Pancreas (tissue), 10 donors: ENCODE results near the gene CISTR. TPM values are rescaled to one million over a fixed set of nuclear protein-coding genes. Genes with fewer than 3 reads are reported as not detected.
"Not testable (repeated sequence)": the region's sequence is repeated elsewhere in the genome, so short reads cannot be mapped to it uniquely, and the experiment has no call there.

ENCODE experiments used
- ATAC-seq, 4 donors: fragments of 200-7000 bp; cut with Tn5 transposase; one replicate each; pipeline versions ENCODE4 v1.8.0 to v1.9.1; 2020; ENCODE audit warnings: mild to moderate bottlenecking in 4 of 4, moderate library complexity in 4 of 4
- DNase-seq, 6 donors: peaks; one replicate each; pipeline ENCODE4 v3.0.0-alpha.2; 2020
- FAIRE-seq: peaks from 2 replicates; lab custom pipeline; 2012; peaks lifted over from hg19 to GRCh38; lab: Jason Lieb, UNC
- H3K27ac ChIP-seq, 4 donors: fragments of 200-600 bp; sonication (generic); 1 replicate in 3 of 4; 2 replicates in 1 of 4; pipeline versions ENCODE4 v1.5.0 to v1.8.0; 2020
- H3K27me3 ChIP-seq, 4 donors: fragments of 200-600 bp; one replicate each; pipeline ENCODE4 v1.8.0; 2021
- H3K36me3 ChIP-seq, 3 donors: fragments of 200-600 bp; sonication (generic) in 1 of 3; one replicate each; pipeline versions ENCODE4 v1.5.0 to v1.8.0; 2020 to 2021
- H3K4me1 ChIP-seq, 3 donors: fragments of 200-600 bp; one replicate each; pipeline ENCODE4 v1.8.0; 2021
- H3K4me3 ChIP-seq, 4 donors: fragments of 200-600 bp; sonication (generic) in 2 of 4; one replicate each; pipeline versions ENCODE4 v1.5.0 to v1.8.0; 2020 to 2021
- H3K9me3 ChIP-seq, 4 donors: fragments of 200-600 bp; one replicate each; pipeline ENCODE4 v1.8.0; 2021
- WGBS, 2 donors: extraction: QIAGEN DNeasy Blood & Tissue Kit; methylation state at CpG; one replicate each; pipeline ENCODE4 v1.1.7; 2013; 5-methylcytosine and 5-hydroxymethylcytosine counted together
- intact Hi-C, 3 donors: fragments of 100-400 bp; cut with DNase I; formaldehyde crosslinking; loops; one replicate each; pipeline versions ENCODE4 v1.11.1 to v1.14.2; 2022
- polyA plus RNA-seq, 2 donors: library from polyadenylated mRNA; stranded (reverse); fragments of 200-250 nt; gene quantifications; one replicate each; pipeline ENCODE4 v1.2.3, GENCODE V29; 2013
- total RNA-seq, 6 donors: library from RNA; stranded (reverse); fragmentation: NEBNext Ultra II Directional in 4 of 6; extraction: Animal tissue kit (Norgen Biotek cat#: 25700) in 4 of 6; gene quantifications; one replicate each; pipeline versions ENCODE4 v1.2.1 to v1.2.4, GENCODE V29; 2021 to 2023
- TF ChIP-seq, protein P1 (sequence below), 4 donors: fragments of 200-600 bp; sonication (generic) in 3 of 4; IDR thresholded peaks; one replicate each; pipeline versions ENCODE4 v1.5.0 to v1.8.0; 2021; ENCODE audit warnings: antibody characterized with exemption in 4 of 4
- donor health status: healthy with polysubstance abuse.
- donor health status: DM: no; HTN: no; CAD: no; lungs with moderate emphysema.
- donor health status: DM: no; HTN: no; CAD: no.
- donor health status: control.
- donor health status: control.
- donor health status: Bipolar disorder and iron deficiency.
- donor health status: DM: yes; HTN: yes; CAD: no.
- donor health status: DM: no; HTN: no; CAD: no.
- donor health status: DM: no; HTN: no; CAD: no.
- donor health status: DM: yes; HTN: yes; CAD: no.

CISTR gene
- total and polyA plus RNA-seq, 8 donors, result not detected

- intact Hi-C loops, result no loop called here
- Histone ChIP-seq H3K36me3 (no peaks in the 10 kb centered on the region), H3K9me3 (no peaks in the 10 kb centered on the region), H3K27ac (no peak overlapping the region), H3K4me1 (no peaks in the 10 kb centered on the region), H3K27me3 (no peaks in the 10 kb centered on the region), H3K4me3 (no peak overlapping the region)
- no peak for FAIRE-seq
- whole genome bisulfite sequencing, 2 donors, result 78 to 79% methylated on average over 5 of the region's 5 CpGs
- DNase-seq, result no peak
- TF ChIP-seq, protein P1, sequence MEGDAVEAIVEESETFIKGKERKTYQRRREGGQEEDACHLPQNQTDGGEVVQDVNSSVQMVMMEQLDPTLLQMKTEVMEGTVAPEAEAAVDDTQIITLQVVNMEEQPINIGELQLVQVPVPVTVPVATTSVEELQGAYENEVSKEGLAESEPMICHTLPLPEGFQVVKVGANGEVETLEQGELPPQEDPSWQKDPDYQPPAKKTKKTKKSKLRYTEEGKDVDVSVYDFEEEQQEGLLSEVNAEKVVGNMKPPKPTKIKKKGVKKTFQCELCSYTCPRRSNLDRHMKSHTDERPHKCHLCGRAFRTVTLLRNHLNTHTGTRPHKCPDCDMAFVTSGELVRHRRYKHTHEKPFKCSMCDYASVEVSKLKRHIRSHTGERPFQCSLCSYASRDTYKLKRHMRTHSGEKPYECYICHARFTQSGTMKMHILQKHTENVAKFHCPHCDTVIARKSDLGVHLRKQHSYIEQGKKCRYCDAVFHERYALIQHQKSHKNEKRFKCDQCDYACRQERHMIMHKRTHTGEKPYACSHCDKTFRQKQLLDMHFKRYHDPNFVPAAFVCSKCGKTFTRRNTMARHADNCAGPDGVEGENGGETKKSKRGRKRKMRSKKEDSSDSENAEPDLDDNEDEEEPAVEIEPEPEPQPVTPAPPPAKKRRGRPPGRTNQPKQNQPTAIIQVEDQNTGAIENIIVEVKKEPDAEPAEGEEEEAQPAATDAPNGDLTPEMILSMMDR (IDR thresholded peaks at IDR 0.05), result no peak
- ATAC-seq, result no peak
These were observed 17.2 kb upstream of the CISTR start for GRCh38 chr12:53768976-53769375.

GRCh38 chr12:53766881-53767280 is 15.1 kb upstream of the CISTR start:
- no peak overlapping the region for H3K27ac ChIP-seq
- H3K36me3 ChIP-seq, result no peaks in the 10 kb centered on the region
- intact Hi-C loops, result no loop called here
- no peaks in the 10 kb centered on the region for H3K27me3 ChIP-seq
- no peaks in the 10 kb centered on the region for H3K4me1 ChIP-seq
- no peak overlapping the region for H3K4me3 ChIP-seq
- H3K9me3 ChIP-seq, result no peaks in the 10 kb centered on the region
- 57 to 64% methylated on average over 3 of the region's 3 CpGs for WGBS, 2 donors
- FAIRE-seq (no peak), ATAC-seq (no peak), DNase-seq (no peak)
- TF ChIP-seq, protein P1 (IDR thresholded peaks at IDR 0.05), result no peak

GRCh38 chr12:53765891-53766290 is 14.1 kb upstream of the CISTR start:
- no peaks in the 10 kb centered on the region for H3K36me3 ChIP-seq
- no peak for DNase-seq
- no peaks in the 10 kb centered on the region for H3K4me1 ChIP-seq
- TF ChIP-seq, protein P1 (IDR thresholded peaks at IDR 0.05), result no peak
- FAIRE-seq, result no peak
- no peak for ATAC-seq
- 44 to 70% methylated on average over 2 of the region's 2 CpGs for WGBS, 2 donors
- intact Hi-C loops, result no loop called here
- no peak overlapping the region for H3K4me3 ChIP-seq
- no peaks in the 10 kb centered on the region for H3K27me3 ChIP-seq
- no peaks in the 10 kb centered on the region for H3K9me3 ChIP-seq
- H3K27ac ChIP-seq, result no peak overlapping the region

DNA sequence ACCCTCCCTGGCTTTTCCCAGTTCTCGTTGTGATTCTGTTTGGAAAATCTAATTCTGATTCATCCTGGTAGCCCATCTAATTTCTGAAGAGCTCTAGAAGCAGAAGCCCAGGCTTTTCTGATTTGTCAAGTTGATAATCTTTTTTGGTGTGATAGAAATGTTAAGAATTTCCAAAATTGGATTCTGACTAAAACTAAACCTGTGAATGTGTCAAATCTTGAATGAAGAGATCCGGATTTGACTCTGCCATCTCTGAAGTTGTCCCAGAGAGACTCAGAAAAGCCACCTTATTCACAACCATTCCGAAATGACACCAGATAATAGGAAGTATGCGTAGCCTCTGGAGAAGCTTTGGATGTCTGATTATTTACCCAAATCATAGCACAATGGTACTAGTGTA is 12.8 kb upstream of the CISTR start:
- H3K9me3 ChIP-seq, result no peaks in the 10 kb centered on the region
- H3K4me1 ChIP-seq, result no peaks in the 10 kb centered on the region
- no peak for DNase-seq
- ATAC-seq, result no peak
- no peak overlapping the region for H3K4me3 ChIP-seq
- no peak for FAIRE-seq
- WGBS, 2 donors, result 74 to 80% methylated on average over 4 of the region's 4 CpGs
- intact Hi-C loops, result no loop called here
- no peak overlapping the region for H3K27ac ChIP-seq
- no peaks in the 10 kb centered on the region for H3K27me3 ChIP-seq
- TF ChIP-seq, protein P1 (IDR thresholded peaks at IDR 0.05), result no peak
- no peaks in the 10 kb centered on the region for H3K36me3 ChIP-seq

DNA sequence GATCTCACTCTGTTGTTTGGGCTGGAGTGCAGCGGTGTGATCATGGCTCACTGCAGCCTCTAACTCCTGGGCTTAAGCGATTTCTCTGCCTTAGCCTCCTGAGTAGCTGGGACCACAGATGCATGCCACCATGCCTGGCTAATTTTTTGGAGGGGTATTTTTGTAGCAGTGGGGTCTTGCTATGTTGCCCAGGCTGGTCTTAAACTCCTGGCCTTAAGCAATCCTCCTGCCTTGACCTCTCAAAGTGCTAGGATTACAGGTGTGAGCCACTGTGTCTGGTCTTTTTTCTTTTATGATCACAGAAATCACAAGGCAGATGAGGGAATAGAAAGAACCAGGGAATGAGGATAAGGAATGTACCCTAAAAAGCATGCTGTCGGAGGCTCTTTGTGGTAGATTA is 11.0 kb upstream of the CISTR start:
- intact Hi-C loops, FAIRE-seq, H3K27me3 ChIP-seq, H3K27ac ChIP-seq, H3K4me3 ChIP-seq, DNase-seq, H3K36me3 ChIP-seq, ATAC-seq, H3K4me1 ChIP-seq, H3K9me3 ChIP-seq: not testable (repeated sequence)
- whole genome bisulfite sequencing, 2 donors, result 90 to 95% methylated on average over 3 of the region's 3 CpGs

DNA sequence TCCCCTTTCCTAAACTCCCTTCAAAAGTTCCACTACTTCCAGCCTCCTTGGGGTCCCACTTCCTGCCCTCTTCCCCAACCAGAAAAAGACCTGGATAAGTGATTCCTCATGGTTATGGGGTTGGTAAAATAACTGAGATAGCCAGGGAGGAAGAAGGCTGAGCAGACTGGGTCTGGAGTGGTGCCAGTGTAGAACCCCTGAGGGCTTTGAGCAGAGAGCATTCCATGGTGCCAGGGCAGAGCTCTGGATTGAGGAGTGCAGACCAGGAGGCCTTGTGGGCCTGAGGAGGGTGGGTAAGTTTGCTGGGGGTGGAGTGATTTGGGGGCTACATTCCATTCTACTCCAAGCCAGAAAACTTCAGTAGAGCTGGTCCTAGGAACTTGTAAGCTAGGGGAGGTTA is 9.5 kb upstream of the CISTR start:
- ATAC-seq (no peak), FAIRE-seq (no peak), DNase-seq (no peak)
- H3K27ac ChIP-seq, result no peak overlapping the region
- H3K4me1 ChIP-seq, result no peaks in the 10 kb centered on the region
- TF ChIP-seq, protein P1 (IDR thresholded peaks at IDR 0.05), result no peak
- H3K4me3 ChIP-seq, result no peak overlapping the region
- intact Hi-C loops, result no loop called here
- H3K27me3 ChIP-seq, result no peaks in the 10 kb centered on the region
- no peaks in the 10 kb centered on the region for H3K36me3 ChIP-seq
- no peaks in the 10 kb centered on the region for H3K9me3 ChIP-seq
